ENCODE measurements around the gene CDC42EP3.

GRCh38 chr2:37599688-37600525, 71.5 kb downstream of the CDC42EP3 start:
- TF ChIP-seq USF2 (IDR thresholded peaks at IDR 0.05) (no peak), MAX (IDR thresholded peaks at IDR 0.05) (no peak), BHLHE40 (IDR thresholded peaks at IDR 0.05; ENCODE audit: low read depth, low read length) (no peak), EHF (CRISPR knock-in tag; IDR thresholded peaks at IDR 0.05) (no peak), BCL3 (IDR thresholded peaks at IDR 0.05) (no peak), CTCF (IDR thresholded peaks at IDR 0.05) (no peak), POLR2A (IDR thresholded peaks at IDR 0.05; ENCODE audit: low read length) (no peak), HOXB5 (CRISPR knock-in tag; IDR thresholded peaks at IDR 0.05) (no peak), HES2 (IDR thresholded peaks at IDR 0.05) (no peak), RAD21 (conservative IDR thresholded peaks at IDR 0.05 in 1 of 2, IDR thresholded peaks at IDR 0.05 in 1 of 2) (no peak), POLR2AphosphoS2 (conservative IDR thresholded peaks at IDR 0.05; ENCODE audit: low read length) (no peak), ELK1 (IDR thresholded peaks at IDR 0.05; ENCODE audit: low read depth, low read length) (no peak), RCOR1 (IDR thresholded peaks at IDR 0.05; ENCODE audit: low read depth, low read length) (no peak), JUN (IDR thresholded peaks at IDR 0.05) (no peak)

Data from A549 (cell line).